GM19452 (cell line): ENCODE measurements around the gene CSNK1D.
A peak's percentile ranks its signal among the peaks of the same experiment; 100 is the strongest.

ENCODE experiments used
- ATAC-seq: cut with Tn5 transposase; IDR thresholded peaks from one replicate; pipeline ENCODE4 v1.9.1; 2021; ENCODE audit not compliant: unreplicated experiment

Gene CSNK1D

DNA sequence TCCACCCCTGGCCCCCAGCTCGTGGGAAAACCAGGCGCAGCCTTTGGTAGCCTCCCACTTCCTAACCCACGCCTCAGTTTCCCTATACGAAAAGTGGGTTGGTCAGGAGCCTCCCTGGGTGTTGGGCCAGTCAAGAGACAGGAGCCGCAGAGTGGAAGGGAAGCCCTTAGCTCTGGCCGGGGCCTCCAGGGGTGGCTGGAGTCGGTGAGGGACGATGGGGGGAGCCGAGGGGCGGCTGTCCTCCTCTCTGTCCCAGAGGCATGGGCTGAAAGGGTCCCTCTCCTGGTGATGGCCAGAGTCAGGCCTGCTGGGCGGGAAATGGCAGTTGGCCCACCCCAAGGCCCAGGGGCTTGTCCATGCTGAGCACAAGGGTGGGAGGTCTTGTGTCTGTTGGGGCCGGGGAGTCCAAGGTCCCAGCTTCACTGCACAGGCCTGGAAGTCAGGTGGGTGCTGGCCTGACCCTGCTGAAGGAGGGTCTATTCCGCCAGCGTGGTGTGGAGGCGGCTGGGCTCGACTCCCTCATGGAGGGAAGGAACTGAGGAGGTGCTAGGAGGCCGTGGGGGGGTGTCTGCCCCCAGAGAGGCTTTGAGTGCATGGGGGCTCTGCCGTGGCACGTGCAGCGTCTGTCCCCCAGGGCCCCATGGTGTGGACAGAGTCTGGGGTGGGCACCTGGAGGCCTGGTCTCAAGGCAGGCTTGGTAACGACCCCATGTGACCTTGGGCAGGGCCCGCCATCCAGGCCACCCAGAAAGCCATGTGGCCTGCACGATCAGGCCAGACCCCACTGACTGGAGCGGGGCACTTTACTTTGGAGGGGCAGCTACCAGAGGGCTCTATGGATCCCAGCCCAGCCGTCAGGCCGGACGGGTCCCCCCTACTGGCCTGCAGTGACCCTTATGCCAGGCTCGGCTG, 43.5 kb downstream of the CSNK1D start:
- ATAC-seq, result no peak

DNA sequence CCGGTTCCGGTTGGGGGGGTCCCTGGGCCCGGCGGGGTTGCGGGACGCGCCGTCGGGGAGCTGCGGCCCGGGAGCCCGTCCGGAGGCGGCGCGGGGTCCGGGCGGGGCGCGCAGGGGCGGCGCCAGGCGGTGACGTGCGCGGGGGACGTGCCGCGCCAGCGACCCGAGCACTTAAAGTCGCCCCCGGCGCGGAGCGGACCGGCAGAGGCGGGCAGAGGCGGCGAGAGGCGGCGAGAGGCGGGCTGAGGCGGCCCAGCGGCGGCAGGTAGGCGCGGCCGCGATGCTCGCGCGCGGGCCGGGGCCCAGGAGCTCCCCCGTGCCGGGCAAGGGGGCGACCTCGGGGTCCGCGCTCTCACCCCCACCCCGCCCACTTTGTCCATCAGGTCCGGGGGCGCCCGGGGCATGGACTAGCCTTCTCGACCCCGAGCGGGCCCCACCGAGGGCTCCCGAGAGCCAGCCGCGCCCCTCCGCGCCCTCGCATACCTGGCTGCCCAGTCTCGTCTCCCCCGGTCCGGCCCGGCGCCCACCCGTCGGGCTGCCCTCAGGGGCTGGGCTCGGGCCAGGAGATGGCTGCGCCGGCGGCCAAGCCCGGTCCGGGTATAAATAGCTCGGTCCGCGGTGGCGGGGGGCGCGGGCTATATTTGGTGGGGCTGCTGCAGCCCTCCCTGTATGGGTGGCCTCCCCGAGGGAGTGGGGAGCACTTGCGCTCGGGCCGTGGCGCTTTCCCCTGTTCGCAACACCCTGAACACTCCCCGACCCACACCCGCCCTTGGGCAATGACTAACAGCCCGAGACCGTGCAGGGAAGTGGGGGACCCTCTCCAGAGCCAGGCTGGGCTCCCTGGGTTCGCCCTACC, 44.4 kb downstream of the CSNK1D start, which contains the start of gene SLC16A3:
SLC16A3 (plus strand) TSS at position 201 of the 856 bp plus-strand sequence. CDS start 6,967 bp downstream, outside the sequence.
- ATAC-seq, result peak; percentile 41

DNA sequence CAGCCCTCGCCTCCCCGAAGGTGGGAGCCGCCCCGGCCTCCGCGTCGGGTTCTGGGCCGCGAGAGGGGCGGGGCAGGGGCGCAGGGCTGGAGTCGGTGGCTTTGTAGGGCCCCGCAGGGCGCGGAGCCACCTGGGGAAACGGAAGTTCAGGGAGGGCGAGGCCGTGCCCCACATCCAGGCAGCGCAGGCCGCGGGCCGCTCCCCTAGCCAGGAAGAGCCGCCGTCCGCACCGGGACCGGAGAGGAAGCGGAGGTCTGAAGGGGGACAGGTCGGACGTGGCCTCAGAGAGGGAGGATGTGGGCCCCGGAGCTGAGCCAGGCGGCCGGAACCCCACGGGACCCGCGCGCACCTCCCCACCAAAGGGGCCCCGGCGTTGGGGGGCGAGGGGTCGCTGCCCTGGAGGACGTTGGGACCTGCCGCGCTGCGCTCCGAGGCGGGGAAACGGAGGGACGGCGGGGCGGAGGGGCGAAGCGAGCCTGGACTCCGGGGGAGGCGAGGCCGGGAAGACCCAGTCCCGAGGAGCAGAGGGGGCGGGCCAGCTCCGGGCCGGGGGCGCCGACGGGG, 45.1 kb downstream of the CSNK1D start:
- no peak for ATAC-seq

- ATAC-seq, result no peak
These were observed 45.7 kb downstream of the CSNK1D start for GRCh38 chr17:82227629-82228277.

DNA sequence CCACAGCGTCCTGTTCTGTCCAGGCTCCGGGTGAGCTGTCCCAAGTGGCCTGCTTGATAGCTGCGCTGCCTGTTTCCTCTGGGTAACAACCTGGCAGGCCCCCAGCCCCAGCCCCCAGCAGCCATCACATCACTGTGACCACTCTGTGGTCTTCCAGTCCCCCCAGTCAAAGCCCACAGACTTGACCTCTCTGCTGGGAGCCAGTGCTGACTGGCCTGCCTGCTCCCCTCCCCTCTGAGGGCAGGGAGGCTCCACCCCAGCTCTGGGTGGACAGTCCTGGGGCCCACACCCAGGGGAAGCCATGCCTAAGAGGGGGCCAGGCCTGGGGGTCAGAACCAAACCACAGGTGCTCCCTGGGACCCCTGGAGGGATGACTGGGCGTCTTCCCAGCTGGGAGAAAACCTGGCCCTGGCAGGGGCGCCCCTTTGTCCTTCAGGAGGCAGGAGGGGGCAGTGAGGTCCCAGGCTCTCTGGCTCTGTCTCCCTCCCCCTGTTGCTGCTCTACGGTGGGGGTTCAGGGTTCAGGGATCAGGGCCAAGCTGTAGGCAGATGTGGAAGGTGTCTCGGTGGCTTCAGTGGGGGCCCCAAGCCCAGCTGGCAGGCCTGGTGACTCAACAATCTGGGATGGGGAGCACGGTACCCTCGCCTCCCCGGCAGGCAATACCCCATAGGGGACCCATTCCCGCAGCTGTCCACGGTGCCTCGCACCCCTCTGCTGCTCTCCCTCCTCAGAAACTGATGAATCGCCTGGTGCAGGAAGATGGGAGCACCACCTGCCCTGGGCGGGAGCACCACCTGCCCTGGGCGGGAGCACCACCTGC, 46.5 kb downstream of the CSNK1D start:
- no peak for ATAC-seq

DNA sequence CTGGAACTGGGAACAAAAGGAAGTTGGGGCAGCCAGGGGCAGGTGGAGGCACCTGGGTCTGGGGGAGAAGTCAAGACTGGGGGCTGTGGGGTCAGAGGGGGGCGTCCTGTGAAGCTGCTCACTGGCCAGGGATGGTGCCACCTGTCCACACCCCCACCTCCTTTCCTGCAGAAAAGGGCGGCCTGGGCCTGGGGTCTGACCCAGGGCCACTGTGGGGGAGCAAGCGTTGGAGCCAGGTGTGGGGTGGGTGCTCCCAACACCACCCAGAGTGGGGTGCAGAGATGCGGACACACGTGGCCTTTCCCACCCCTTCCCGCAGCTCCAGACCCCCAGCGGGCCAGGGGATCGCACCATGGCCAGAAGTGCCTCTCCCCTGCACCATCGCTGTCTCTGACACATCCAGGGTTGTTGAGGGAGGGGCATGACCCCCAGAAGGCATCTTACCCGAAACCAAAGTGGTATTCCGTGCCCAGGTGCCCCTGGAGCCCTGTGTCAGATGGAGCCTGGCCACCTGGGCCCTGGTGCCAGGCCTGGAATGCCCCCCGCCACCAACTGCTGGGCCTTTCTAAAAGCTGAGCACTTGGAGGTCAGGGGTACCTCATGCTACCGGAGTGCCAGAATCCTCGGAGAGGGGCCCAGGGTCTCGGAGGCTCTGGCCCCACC, 47.2 kb downstream of the CSNK1D start:
- ATAC-seq, result no peak

DNA sequence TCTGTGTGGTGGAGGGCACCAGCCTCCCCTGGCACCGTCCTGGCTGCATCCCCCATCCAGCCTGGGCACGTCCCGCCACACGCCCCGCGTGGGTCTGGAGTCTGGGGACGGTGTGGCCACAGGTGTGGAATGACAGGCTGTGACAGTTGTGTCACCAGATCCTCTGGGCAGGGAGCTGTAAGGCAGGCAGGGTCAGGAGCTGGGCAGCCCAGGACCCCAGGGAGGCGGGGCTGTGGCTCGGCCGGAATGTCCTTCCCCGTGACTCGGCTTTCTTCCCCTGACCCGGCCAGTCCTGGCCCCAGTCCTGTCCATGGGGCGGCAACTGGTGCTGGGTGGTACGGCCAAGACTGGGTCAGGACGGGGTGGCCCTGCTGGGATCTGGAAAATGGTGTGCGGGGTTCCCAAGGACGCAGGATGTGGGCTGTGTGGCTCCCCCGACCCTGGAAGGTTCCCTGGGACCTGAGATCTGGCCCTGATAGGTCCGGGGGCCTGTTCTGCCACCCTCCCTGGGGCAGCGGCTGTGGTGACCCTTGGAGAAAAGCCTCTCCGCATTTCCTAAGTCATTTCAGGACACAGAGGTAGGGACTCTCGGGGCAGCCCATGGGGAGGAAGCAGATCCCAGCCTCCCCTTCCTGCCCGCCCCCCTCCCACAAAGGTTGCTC, 48.0 kb downstream of the CSNK1D start:
- no peak for ATAC-seq

DNA sequence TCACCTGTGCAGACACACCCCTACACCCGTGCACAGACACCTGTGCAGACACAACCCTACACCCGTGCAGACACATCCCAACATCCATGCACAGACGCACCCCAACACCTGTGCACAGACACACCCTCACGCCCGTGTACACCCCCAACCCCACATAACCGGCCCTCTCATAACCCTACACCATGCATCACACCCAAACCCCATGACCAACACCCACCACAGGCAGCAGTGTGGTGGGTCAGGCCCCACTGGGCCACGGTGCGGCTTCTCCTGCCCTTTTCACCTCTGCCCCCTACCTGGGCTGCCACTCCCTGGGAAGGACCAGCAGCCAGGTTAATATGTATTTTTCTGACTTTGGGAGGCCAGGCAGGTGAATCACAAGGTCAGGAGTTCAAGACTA, 48.8 kb downstream of the CSNK1D start:
- no peak for ATAC-seq

DNA sequence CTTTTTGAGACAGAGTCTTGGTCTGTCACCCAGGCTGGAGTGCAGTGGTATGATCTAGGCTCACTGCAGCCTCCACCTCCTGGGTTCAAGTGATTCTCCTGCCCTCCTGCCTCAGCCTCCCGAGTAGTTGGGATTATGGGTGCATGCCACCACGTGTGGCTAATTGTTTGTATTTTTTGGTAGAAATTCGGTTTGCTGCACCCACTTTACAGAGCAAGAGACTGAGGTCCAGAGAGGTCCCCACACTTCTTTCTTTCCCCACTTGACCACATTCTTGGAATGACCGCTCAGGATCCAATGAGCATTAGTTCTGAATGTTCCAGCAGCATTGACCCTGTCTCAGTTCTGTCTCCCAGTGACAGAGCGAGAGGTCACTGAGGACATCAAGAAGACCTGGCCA, 50.0 kb downstream of the CSNK1D start:
- no peak for ATAC-seq

GRCh38 chr17:82222816-82223215, 50.7 kb downstream of the CSNK1D start:
- no peak for ATAC-seq

DNA sequence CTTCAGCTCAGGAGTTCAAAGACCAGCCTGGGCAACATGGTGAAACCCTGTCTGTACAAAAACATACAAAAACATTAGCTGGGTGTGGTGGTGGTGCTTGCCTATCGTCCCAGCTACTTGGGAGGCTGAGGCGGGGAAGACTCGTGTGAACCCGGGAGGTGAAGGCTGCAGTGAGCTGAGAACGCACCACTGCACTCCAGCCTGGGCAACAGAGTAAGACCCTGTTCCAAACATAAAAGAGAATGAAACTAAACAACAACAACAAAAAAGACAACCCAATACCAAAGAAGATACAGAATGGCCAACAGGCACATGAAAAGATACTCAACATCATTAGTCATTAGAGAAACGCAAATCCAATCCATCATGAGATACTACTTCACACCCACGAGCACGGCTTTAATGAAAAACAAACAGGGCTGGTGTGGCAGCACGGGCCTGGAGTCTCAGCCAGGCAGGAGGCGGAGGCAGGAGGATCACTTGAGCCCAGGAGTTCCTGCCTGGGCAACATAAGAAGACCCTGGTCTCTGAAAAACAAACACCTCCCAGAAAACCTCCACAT, 52.1 kb downstream of the CSNK1D start:
- no peak for ATAC-seq

GRCh38 chr17:82219753-82220709, 53.5 kb downstream of the CSNK1D start:
- no peak for ATAC-seq

- ATAC-seq, result no peak
These were observed 54.4 kb downstream of the CSNK1D start for GRCh38 chr17:82219083-82219482.

- ATAC-seq, result no peak
These were observed 55.0 kb downstream of the CSNK1D start for GRCh38 chr17:82218349-82219075.

- no peak for ATAC-seq
These were observed 55.8 kb downstream of the CSNK1D start for GRCh38 chr17:82217530-82218204.

DNA sequence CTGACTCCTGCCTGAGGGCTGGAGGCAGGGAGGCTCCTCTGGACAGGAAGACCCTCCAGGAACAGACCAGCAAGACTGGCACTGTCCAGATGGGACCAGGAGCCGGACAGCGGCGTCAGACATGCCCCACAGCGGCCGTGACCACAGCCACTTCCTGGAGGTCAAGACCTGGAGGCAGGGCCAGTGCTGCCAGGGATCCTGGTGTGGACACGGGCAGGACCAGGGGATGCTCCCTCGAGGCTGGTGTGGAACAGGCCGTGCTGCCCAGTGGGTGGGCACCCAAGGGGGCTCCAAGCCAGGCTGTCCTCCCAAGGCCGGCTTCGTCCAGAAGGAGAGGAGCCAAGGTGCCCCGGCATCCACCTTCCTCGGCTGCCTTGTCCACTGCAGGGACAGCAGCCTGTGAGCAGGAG, 56.4 kb downstream of the CSNK1D start:
- ATAC-seq, result no peak
